Gastrocnemius medialis (tissue), 4 donors: Measurements from ENCODE around the gene PSMA8.

Source experiments
- POLR2A ChIP-seq, 2 donors: fragments of 450-650 bp; IDR thresholded peaks; one replicate each; pipeline ENCODE4 v1.6.1; 2017; ENCODE audit warnings: antibody characterized with exemption in 2 of 2, mild to moderate bottlenecking in 2 of 2, moderate library complexity in 2 of 2
- TF ChIP-seq, protein P1 (sequence below), 5 experiments: fragments of 450-650 bp in 3 of 5; fragments of 200-600 bp in 2 of 5; sonication (generic) in 2 of 5; IDR thresholded peaks in 4 of 5; conservative IDR thresholded peaks in 1 of 5; 1 replicate in 4 of 5; 2 replicates in 1 of 5; pipeline ENCODE4 v1.5.1; 2016 to 2019; ENCODE audit warnings: antibody characterized with exemption in 5 of 5, mild to moderate bottlenecking in 3 of 5, moderate library complexity in 3 of 5

DNA sequence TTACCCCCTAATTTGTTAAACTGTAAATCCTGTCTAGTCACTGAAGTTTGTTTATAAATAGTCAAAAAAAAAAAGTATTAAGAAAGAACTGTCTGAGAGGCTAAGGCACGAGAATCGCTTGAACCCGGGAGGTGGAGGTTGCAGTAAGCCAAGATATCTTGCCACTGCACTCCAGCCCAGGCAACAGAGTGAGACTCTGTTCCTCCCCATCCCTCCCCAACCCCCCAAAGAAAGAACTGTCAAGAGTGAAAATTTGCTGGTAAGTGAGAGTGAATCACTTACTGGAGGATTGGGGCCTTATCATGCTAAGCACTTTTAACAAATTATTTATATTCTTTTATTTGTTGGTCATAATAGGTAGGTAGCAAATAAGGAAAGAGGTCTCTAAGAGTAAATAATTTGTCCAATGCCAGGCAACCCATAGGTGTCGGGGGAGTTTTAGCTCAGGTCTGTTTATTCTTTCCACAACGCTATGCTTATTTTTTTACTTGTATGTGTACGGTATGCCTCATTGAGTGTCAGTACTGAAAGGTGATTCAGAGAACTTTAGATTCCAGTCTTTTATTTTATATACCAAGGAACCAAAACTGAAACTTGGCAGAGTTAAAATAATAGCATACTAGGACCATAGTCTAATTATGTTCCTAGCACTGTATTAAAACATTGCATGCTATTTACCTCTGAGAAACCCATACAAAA lies 95.0 kb downstream of the PSMA8 start:
- TF ChIP-seq POLR2A (IDR thresholded peaks at IDR 0.05): no peak
- TF ChIP-seq, protein P1, sequence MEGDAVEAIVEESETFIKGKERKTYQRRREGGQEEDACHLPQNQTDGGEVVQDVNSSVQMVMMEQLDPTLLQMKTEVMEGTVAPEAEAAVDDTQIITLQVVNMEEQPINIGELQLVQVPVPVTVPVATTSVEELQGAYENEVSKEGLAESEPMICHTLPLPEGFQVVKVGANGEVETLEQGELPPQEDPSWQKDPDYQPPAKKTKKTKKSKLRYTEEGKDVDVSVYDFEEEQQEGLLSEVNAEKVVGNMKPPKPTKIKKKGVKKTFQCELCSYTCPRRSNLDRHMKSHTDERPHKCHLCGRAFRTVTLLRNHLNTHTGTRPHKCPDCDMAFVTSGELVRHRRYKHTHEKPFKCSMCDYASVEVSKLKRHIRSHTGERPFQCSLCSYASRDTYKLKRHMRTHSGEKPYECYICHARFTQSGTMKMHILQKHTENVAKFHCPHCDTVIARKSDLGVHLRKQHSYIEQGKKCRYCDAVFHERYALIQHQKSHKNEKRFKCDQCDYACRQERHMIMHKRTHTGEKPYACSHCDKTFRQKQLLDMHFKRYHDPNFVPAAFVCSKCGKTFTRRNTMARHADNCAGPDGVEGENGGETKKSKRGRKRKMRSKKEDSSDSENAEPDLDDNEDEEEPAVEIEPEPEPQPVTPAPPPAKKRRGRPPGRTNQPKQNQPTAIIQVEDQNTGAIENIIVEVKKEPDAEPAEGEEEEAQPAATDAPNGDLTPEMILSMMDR (IDR thresholded peaks at IDR 0.05 in 4 of 5, conservative IDR thresholded peaks at IDR 0.05 in 1 of 5): no peak
